ENCODE data around the gene OSBPL3.

DNA sequence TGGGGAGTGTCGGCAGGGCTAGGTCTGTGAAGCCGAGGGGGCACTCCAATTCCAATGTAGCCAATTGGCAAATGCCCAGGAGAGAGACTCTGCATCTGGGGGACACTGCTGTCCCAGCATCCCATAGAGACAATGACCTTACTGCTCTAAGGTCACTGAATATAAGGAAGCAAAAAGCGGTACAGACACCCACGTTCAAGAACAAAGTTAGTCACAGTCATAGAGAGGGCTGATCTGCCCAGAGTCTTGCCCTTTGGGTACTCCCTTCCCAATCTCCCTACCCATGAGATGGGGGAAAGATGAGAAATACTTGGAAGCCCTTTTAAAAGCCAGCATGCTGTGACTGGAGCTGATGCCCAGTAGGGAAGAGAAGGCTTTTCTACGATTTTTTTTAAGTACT, 146.4 kb downstream of the OSBPL3 start:
- TF ChIP-seq, protein P1, sequence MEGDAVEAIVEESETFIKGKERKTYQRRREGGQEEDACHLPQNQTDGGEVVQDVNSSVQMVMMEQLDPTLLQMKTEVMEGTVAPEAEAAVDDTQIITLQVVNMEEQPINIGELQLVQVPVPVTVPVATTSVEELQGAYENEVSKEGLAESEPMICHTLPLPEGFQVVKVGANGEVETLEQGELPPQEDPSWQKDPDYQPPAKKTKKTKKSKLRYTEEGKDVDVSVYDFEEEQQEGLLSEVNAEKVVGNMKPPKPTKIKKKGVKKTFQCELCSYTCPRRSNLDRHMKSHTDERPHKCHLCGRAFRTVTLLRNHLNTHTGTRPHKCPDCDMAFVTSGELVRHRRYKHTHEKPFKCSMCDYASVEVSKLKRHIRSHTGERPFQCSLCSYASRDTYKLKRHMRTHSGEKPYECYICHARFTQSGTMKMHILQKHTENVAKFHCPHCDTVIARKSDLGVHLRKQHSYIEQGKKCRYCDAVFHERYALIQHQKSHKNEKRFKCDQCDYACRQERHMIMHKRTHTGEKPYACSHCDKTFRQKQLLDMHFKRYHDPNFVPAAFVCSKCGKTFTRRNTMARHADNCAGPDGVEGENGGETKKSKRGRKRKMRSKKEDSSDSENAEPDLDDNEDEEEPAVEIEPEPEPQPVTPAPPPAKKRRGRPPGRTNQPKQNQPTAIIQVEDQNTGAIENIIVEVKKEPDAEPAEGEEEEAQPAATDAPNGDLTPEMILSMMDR (IDR thresholded peaks at IDR 0.05; ENCODE audit: low read depth, low read length) = no peak
- TF ChIP-seq POLR2A (IDR thresholded peaks at IDR 0.05; ENCODE audit: extremely low read depth, insufficient read length) (no peak), MAX (IDR thresholded peaks at IDR 0.05; ENCODE audit: low read depth, low read length) (no peak)
